B cell (primary cell): ENCODE results near the gene KCNJ6. TPM values are rescaled to one million over a fixed set of nuclear protein-coding genes. Genes with fewer than 3 reads are reported as not detected.

ENCODE experiments used
- ATAC-seq: fragments of 200-7000 bp; cut with Tn5 transposase; one replicate; pipeline ENCODE4 v1.10.0; 2021; ENCODE audit warnings: low read depth, mild to moderate bottlenecking, moderate number of reproducible peaks, moderate library complexity
- CTCF ChIA-PET: fragments of 350-600 bp; sonication (Branson Sonifier 250); formaldehyde crosslinking; loops from one replicate; lab custom pipeline; 2021; ENCODE audit warnings: antibody characterized with exemption, inconsistent platforms; lab: Charles Lee
- POLR2A ChIA-PET: fragments of 350-600 bp; sonication (Branson Sonifier 250); formaldehyde crosslinking; loops from one replicate; lab custom pipeline; 2021; ENCODE audit warnings: antibody characterized with exemption; lab: Charles Lee
- DNase-seq: peaks from one replicate; pipeline ENCODE4 v3.0.0; 2013
- H2AFZ ChIP-seq: 2 replicates; pipeline ENCODE4 v1.6.1; 2012; ENCODE audit warnings: mild to moderate bottlenecking, low read depth, low read length; ENCODE audit not compliant: insufficient read depth, poor library complexity, severe bottlenecking
- H3K27ac ChIP-seq, 2 donors: 1 replicate in 1 of 2; 2 replicates in 1 of 2; pipeline ENCODE4 v1.5.1; 2012 to 2013; ENCODE audit warnings: low read length in 2 of 2, mild to moderate bottlenecking in 2 of 2, moderate library complexity in 1 of 2
- H3K27me3 ChIP-seq, 4 experiments: fragments of 200-600 bp in 1 of 4; sonication (generic) in 1 of 4; replicated peaks in 1 of 4; 1 replicate in 2 of 4; 2 replicates in 2 of 4; pipeline versions ENCODE4 v1.6.1 to v1.7.0; 2013 to 2016; ENCODE audit warnings: low read length in 3 of 4, mild to moderate bottlenecking in 2 of 4, mixed read lengths in 1 of 4, moderate library complexity in 1 of 4; ENCODE audit not compliant: insufficient read depth in 4 of 4, control insufficient read depth in 3 of 4; ENCODE audit errors: control extremely low read depth in 1 of 4
- H3K36me3 ChIP-seq, 2 experiments: replicated peaks in 1 of 2; 1 replicate in 1 of 2; 2 replicates in 1 of 2; pipeline versions ENCODE4 v1.6.1 to v1.7.1; 2013; ENCODE audit warnings: low read length in 1 of 2; ENCODE audit not compliant: insufficient read depth in 2 of 2, control insufficient read depth in 1 of 2; ENCODE audit errors: control extremely low read depth in 1 of 2, extremely low read depth in 1 of 2
- H3K4me1 ChIP-seq, 2 donors: fragments of 200-600 bp in 1 of 2; sonication (generic) in 1 of 2; 1 replicate in 1 of 2; 2 replicates in 1 of 2; pipeline versions ENCODE4 v1.5.1 to v1.6.1; 2013 to 2017; ENCODE audit warnings: low read length in 2 of 2; ENCODE audit not compliant: control insufficient read depth in 2 of 2, insufficient read depth in 2 of 2
- H3K4me2 ChIP-seq: replicated peaks from 2 replicates; pipeline ENCODE3; 2012; ENCODE audit warnings: mild to moderate bottlenecking, low read depth, low read length; ENCODE audit not compliant: poor library complexity, severe bottlenecking
- H3K4me3 ChIP-seq, 5 experiments: fragments of 200-600 bp in 1 of 5; sonication (generic) in 1 of 5; 1 replicate in 3 of 5; 2 replicates in 2 of 5; pipeline versions ENCODE4 v1.5.1 to v1.7.0; 2011 to 2016; ENCODE audit warnings: low read length in 4 of 5, mild to moderate bottlenecking in 4 of 5, low read depth in 2 of 5, control low read depth in 1 of 5, moderate library complexity in 1 of 5; ENCODE audit not compliant: insufficient read depth in 1 of 5; ENCODE audit errors: control extremely low read depth in 1 of 5, extremely low read depth in 1 of 5
- H3K79me2 ChIP-seq: fragments of 200-600 bp; sonication (generic); one replicate; pipeline ENCODE4 v1.6.0; 2016; ENCODE audit warnings: low read length; ENCODE audit not compliant: control insufficient read depth, insufficient read depth
- H3K9ac ChIP-seq: fragments of 200-600 bp; sonication (generic); 2 replicates; pipeline ENCODE4 v1.6.1; 2017; ENCODE audit warnings: mild to moderate bottlenecking, low read length, moderate library complexity
- H3K9me3 ChIP-seq, 3 donors: one replicate each; pipeline versions ENCODE4 v1.6.1 to v1.7.1; 2013; ENCODE audit warnings: low read length in 2 of 3; ENCODE audit not compliant: control insufficient read depth in 2 of 3, insufficient read depth in 1 of 3; ENCODE audit errors: control extremely low read depth in 1 of 3
- H4K20me1 ChIP-seq: 2 replicates; pipeline ENCODE4 v1.6.0; 2012; ENCODE audit warnings: mild to moderate bottlenecking, low read length; ENCODE audit not compliant: insufficient read depth, control insufficient read depth, poor library complexity, severe bottlenecking
- H3K27ac Mint-ChIP-seq: one replicate; pipeline ENCODE4 v1.8.0; 2021; ENCODE audit warnings: mixed read lengths
- H3K27me3 Mint-ChIP-seq: one replicate; pipeline ENCODE4 v1.8.0; 2021; ENCODE audit warnings: mixed read lengths
- H3K4me1 Mint-ChIP-seq: one replicate; pipeline ENCODE4 v1.8.0; 2021; ENCODE audit warnings: mixed read lengths
- H3K4me3 Mint-ChIP-seq: one replicate; pipeline ENCODE4 v1.8.0; 2021; ENCODE audit warnings: mixed read lengths
- H3K9me3 Mint-ChIP-seq: one replicate; pipeline ENCODE4 v1.8.0; 2022; ENCODE audit warnings: mixed read lengths; ENCODE audit not compliant: insufficient read depth
- EZH2 ChIP-seq: IDR thresholded peaks from 2 replicates; pipeline ENCODE4 v1.6.1; 2012; ENCODE audit warnings: borderline replicate concordance, low read depth, mild to moderate bottlenecking, moderate library complexity, low read length; ENCODE audit not compliant: insufficient read depth, poor library complexity, severe bottlenecking
- WGBS: methylation state at CpG from one replicate; pipeline ENCODE4 v1.1.5; 2013; ENCODE audit warnings: missing lambda C conversion rate; ENCODE audit not compliant: insufficient coverage; 5-methylcytosine and 5-hydroxymethylcytosine counted together
- intact Hi-C: fragments of 100-400 bp; cut with micrococcal nuclease; formaldehyde crosslinking; loops from one replicate; pipeline ENCODE4 v1.10.0; 2022
- polyA plus RNA-seq: library from polyadenylated mRNA; depleted of rRNA; stranded (reverse); fragments of >200 nt; gene quantifications from 2 replicates; pipeline ENCODE4 v1.2.3, GENCODE V29; 2012
- total RNA-seq, 2 donors: library from RNA; stranded (reverse); fragments of 120-200 nt in 1 of 2; gene quantifications; 1 replicate in 1 of 2; 2 replicates in 1 of 2; pipeline versions ENCODE4 v1.2.3 to v1.2.4, GENCODE V29; 2013 to 2022
- TF ChIP-seq, protein P1 (sequence below): fragments of 200-600 bp; IDR thresholded peaks from one replicate; pipeline ENCODE4 v1.8.0; 2022; ENCODE audit warnings: antibody characterized with exemption, mild to moderate bottlenecking

KCNJ6 gene
- total and polyA plus RNA-seq, 2 donors (not counting 1 experiment from before 2014, with no cell fraction given): not detected

GRCh38 chr21:37915497-37915911, 753 bp downstream of the KCNJ6 start:
- Histone ChIP-seq H3K27me3 (peaks cover 0 to 42% (median 21%) of the 10 kb centered on the region in 4 experiments), H3K27ac (no peak overlapping the region), H3K4me1 (no peaks in the 10 kb centered on the region), H3K9me3 (peaks cover 0 to 13% (median 0%) of the 10 kb centered on the region in 3 donors), H4K20me1 (no peaks in the 10 kb centered on the region), H3K36me3 (no peaks in the 10 kb centered on the region), H3K9ac (no peak overlapping the region), H3K4me3 (no peak overlapping the region), H3K79me2 (no peaks in the 10 kb centered on the region), H3K4me2 (no peak overlapping the region), H2AFZ (no peak overlapping the region)
- no peak for DNase-seq
- TF ChIP-seq, protein P1, sequence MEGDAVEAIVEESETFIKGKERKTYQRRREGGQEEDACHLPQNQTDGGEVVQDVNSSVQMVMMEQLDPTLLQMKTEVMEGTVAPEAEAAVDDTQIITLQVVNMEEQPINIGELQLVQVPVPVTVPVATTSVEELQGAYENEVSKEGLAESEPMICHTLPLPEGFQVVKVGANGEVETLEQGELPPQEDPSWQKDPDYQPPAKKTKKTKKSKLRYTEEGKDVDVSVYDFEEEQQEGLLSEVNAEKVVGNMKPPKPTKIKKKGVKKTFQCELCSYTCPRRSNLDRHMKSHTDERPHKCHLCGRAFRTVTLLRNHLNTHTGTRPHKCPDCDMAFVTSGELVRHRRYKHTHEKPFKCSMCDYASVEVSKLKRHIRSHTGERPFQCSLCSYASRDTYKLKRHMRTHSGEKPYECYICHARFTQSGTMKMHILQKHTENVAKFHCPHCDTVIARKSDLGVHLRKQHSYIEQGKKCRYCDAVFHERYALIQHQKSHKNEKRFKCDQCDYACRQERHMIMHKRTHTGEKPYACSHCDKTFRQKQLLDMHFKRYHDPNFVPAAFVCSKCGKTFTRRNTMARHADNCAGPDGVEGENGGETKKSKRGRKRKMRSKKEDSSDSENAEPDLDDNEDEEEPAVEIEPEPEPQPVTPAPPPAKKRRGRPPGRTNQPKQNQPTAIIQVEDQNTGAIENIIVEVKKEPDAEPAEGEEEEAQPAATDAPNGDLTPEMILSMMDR: no peak
- no peak for TF ChIP-seq EZH2
- 16% methylated on average over 26 of the region's 28 CpGs for WGBS
- intact Hi-C loops: no loop called here
- no peak overlapping the region for H3K27ac Mint-ChIP-seq
- no peak for ATAC-seq
- ChIA-PET POLR2A (no interaction called here), CTCF (no interaction called here)
- H3K9me3 Mint-ChIP-seq: no peaks in the 10 kb centered on the region
- H3K4me3 Mint-ChIP-seq: no peak overlapping the region
- H3K4me1 Mint-ChIP-seq: peaks cover 1% of the 10 kb centered on the region
- peaks cover 53% of the 10 kb centered on the region for H3K27me3 Mint-ChIP-seq

- peaks cover 0 to 41% (median 21%) of the 10 kb centered on the region in 4 experiments for H3K27me3 ChIP-seq
- H3K9me3 ChIP-seq: peaks cover 0 to 13% (median 0%) of the 10 kb centered on the region in 3 donors
- H3K4me3 Mint-ChIP-seq: no peak overlapping the region
- H3K4me1 Mint-ChIP-seq: peaks cover 1% of the 10 kb centered on the region
- DNase-seq (no peak), ATAC-seq (no peak)
- H3K27me3 Mint-ChIP-seq: peaks cover 41% of the 10 kb centered on the region
- no peak overlapping the region for H3K4me3 ChIP-seq
- H3K4me1 ChIP-seq: no peaks in the 10 kb centered on the region
- no peak overlapping the region for H3K9ac ChIP-seq
- no peak overlapping the region for H3K27ac Mint-ChIP-seq
- ChIA-PET POLR2A (no interaction called here), CTCF (no interaction called here)
- H3K27ac ChIP-seq: no peak overlapping the region
- H2AFZ ChIP-seq: no peak overlapping the region
- H3K4me2 ChIP-seq: no peak overlapping the region
- no peaks in the 10 kb centered on the region for H3K79me2 ChIP-seq
- no peaks in the 10 kb centered on the region for H3K36me3 ChIP-seq
- no peaks in the 10 kb centered on the region for H3K9me3 Mint-ChIP-seq
- H4K20me1 ChIP-seq: no peaks in the 10 kb centered on the region
- intact Hi-C loops: no loop called here
- no peak for TF ChIP-seq EZH2
- TF ChIP-seq, protein P1: no peak
These were observed 3.6 kb downstream of the KCNJ6 start for GRCh38 chr21:37912616-37913015.
